Measurements from ENCODE around the gene NPFF. TPM values are rescaled to one million over a fixed set of nuclear protein-coding genes. Genes with fewer than 3 reads are reported as not detected.
A peak's percentile ranks its signal among the peaks of the same experiment; 100 is the strongest.
"Not testable (repeated sequence)": the region's sequence is repeated elsewhere in the genome, so short reads cannot be mapped to it uniquely, and the experiment has no call there.

Gene NPFF
- total and polyA plus RNA-seq, 4 donors: not detected

DNA sequence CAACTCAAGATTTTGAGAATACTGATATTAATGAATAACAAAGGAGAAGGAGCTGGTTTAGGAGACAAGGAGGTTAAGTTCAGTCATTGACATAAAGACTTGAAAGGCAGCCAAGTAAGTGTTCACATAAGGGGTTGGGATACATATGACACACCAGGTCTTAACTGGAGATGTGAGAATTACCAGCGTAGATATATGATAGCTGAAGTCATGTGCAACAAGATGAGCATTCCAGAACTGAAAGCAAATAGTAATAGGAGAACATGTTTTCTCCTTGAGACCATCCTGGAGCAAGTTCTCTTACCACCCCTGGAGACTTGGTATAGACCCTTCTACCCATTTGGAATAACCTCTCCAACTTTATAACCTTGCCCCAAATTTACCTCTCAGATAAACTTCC lies 43.3 kb upstream of the NPFF start:
- H3K4me3 ChIP-seq (ENCODE audit: low read depth in 1 of 3, low read length in 3 of 3): no peak overlapping the region
- H3K36me3 ChIP-seq (ENCODE audit: control insufficient read depth in 4 of 4, insufficient read depth in 3 of 4, low read depth in 1 of 4, low read length in 3 of 4): peaks cover 4 to 25% (median 15%) of the 10 kb centered on the region in 4 donors
- no peak overlapping the region for H3K27ac ChIP-seq (ENCODE audit: low read depth in 1 of 2, low read length in 2 of 2)
- no peaks in the 10 kb centered on the region for H3K9me3 ChIP-seq (ENCODE audit: control insufficient read depth in 4 of 4, low read length in 3 of 4)
- peaks cover 0 to 1% (median under 1%) of the 10 kb centered on the region in 4 donors for H3K4me1 ChIP-seq (ENCODE audit: control insufficient read depth in 4 of 4, insufficient read depth in 4 of 4, low read length in 3 of 4)
- 82% methylated on average over 1 of the region's 1 CpG for WGBS
- H3K27me3 ChIP-seq (ENCODE audit: control insufficient read depth in 4 of 4, insufficient read depth in 4 of 4, low read length in 3 of 4): no peaks in the 10 kb centered on the region
- no peak for DNase-seq (ENCODE audit: low spot score)
- no peak overlapping the region for H3K9ac ChIP-seq (ENCODE audit: low read depth in 1 of 2, low read length in 2 of 2)
- no peak for TF ChIP-seq GABPA (IDR thresholded peaks at IDR 0.05 in 1 of 2, conservative IDR thresholded peaks at IDR 0.05 in 1 of 2)

DNA sequence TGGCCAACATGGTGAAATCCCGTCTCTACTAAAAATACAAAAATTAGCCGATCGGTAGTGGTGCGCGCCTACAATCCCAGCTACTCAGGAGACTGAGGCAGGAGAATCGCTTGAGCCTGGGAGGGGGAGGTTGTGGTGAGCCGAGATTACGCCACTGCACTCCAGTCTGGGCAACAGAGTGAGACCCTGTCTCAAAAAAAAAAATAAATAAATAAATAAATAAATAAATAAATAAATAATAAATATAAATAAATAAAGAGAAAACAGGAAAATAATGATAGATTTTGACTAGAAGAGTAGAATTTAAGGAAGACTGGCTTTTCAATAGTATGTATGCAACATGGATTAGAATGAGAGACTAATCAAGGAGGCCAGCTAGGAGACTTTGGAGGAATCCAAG lies 42.8 kb upstream of the NPFF start:
- H3K27ac ChIP-seq (ENCODE audit: low read depth in 1 of 2, low read length in 2 of 2); H3K9me3 ChIP-seq (ENCODE audit: control insufficient read depth in 4 of 4, low read length in 3 of 4); H3K27me3 ChIP-seq (ENCODE audit: control insufficient read depth in 4 of 4, insufficient read depth in 4 of 4, low read length in 3 of 4); H3K4me3 ChIP-seq (ENCODE audit: low read depth in 1 of 3, low read length in 3 of 3); H3K9ac ChIP-seq (ENCODE audit: low read depth in 1 of 2, low read length in 2 of 2); DNase-seq (ENCODE audit: low spot score); H3K4me1 ChIP-seq (ENCODE audit: control insufficient read depth in 4 of 4, insufficient read depth in 4 of 4, low read length in 3 of 4): not testable (repeated sequence)
- H3K36me3 ChIP-seq (ENCODE audit: control insufficient read depth in 4 of 4, insufficient read depth in 3 of 4, low read depth in 1 of 4, low read length in 3 of 4): peaks cover 4 to 25% (median 15%) of the 10 kb centered on the region in 4 donors
- WGBS: 98% methylated on average over 8 of the region's 8 CpGs

DNA sequence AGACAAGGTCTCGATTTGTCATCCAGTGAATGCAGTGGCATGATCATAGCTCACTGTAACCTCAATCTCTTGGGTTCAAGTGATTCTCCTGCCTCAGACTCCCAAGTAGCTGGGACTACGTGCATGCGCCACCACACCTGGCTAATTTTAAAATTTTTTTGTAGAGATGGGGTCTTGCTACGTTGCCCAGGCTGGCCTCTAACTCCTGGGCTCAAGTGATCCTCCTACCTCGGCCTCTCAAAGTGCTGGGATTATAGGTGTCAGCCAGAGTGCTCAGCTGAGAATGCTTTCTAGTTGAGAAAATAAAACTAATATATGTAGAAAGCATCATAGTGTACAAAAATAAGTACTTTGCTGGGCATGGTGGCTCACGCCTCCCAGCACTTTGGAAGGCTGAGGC lies 41.1 kb upstream of the NPFF start:
- Histone ChIP-seq H3K36me3 (ENCODE audit: control insufficient read depth in 4 of 4, insufficient read depth in 3 of 4, low read depth in 1 of 4, low read length in 3 of 4) (peaks cover 4 to 25% (median 15%) of the 10 kb centered on the region in 4 donors), H3K4me1 (ENCODE audit: control insufficient read depth in 4 of 4, insufficient read depth in 4 of 4, low read length in 3 of 4) (peaks cover 4 to 17% (median 8%) of the 10 kb centered on the region in 4 donors)
- WGBS: 98% methylated on average over 6 of the region's 6 CpGs
- H3K9ac ChIP-seq (ENCODE audit: low read depth in 1 of 2, low read length in 2 of 2); H3K9me3 ChIP-seq (ENCODE audit: control insufficient read depth in 4 of 4, low read length in 3 of 4); H3K27ac ChIP-seq (ENCODE audit: low read depth in 1 of 2, low read length in 2 of 2); H3K27me3 ChIP-seq (ENCODE audit: control insufficient read depth in 4 of 4, insufficient read depth in 4 of 4, low read length in 3 of 4); DNase-seq (ENCODE audit: low spot score); H3K4me3 ChIP-seq (ENCODE audit: low read depth in 1 of 3, low read length in 3 of 3): not testable (repeated sequence)

DNA sequence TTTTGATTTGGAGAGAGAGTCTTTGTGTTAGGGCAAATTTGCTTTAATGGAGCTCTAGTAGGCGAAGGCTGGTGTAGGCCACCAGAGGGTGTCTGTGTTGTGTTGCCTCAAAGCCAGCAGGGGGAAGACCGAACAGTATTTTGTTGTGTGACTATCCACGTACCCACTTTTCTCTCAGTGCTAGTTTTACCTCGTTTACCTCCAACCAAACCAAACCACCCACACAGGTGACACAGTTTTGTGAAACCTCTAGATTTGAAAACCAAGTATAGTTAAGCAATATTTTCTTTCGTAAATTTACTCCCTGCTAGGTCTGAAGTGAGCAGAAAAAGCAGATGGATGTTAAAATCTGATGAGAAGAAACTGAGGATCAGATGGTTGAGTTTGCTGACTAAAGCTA lies 36.3 kb upstream of the NPFF start:
- no peak overlapping the region for H3K9ac ChIP-seq (ENCODE audit: low read depth in 1 of 2, low read length in 2 of 2)
- 17% methylated on average over 5 of the region's 5 CpGs for WGBS
- H3K27ac ChIP-seq (ENCODE audit: low read depth in 1 of 2, low read length in 2 of 2): peak overlapping the region; percentile 52 to 56
- H3K9me3 ChIP-seq (ENCODE audit: control insufficient read depth in 4 of 4, low read length in 3 of 4): no peaks in the 10 kb centered on the region
- DNase-seq (ENCODE audit: low spot score): peak; percentile 35
- peaks cover 0 to 17% (median 10%) of the 10 kb centered on the region in 4 donors for H3K36me3 ChIP-seq (ENCODE audit: control insufficient read depth in 4 of 4, insufficient read depth in 3 of 4, low read depth in 1 of 4, low read length in 3 of 4)
- peaks cover 8 to 29% (median 20%) of the 10 kb centered on the region in 4 donors for H3K4me1 ChIP-seq (ENCODE audit: control insufficient read depth in 4 of 4, insufficient read depth in 4 of 4, low read length in 3 of 4)
- no peak overlapping the region for H3K4me3 ChIP-seq (ENCODE audit: low read depth in 1 of 3, low read length in 3 of 3)
- TF ChIP-seq, protein P1, sequence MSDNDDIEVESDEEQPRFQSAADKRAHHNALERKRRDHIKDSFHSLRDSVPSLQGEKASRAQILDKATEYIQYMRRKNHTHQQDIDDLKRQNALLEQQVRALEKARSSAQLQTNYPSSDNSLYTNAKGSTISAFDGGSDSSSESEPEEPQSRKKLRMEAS (IDR thresholded peaks at IDR 0.05): no peak
- TF ChIP-seq SP1 (IDR thresholded peaks at IDR 0.05) (no peak), RXRA (IDR thresholded peaks at IDR 0.05) (peak in 1 of 2 donors; percentile 30), EGR1 (IDR thresholded peaks at IDR 0.05; ENCODE audit: low read depth in 2 of 2) (peak in 1 of 2 donors; percentile 24), GABPA (IDR thresholded peaks at IDR 0.05 in 1 of 2, conservative IDR thresholded peaks at IDR 0.05 in 1 of 2) (no peak), FOXA1 (IDR thresholded peaks at IDR 0.05) (no peak), RAD21 (IDR thresholded peaks at IDR 0.05) (peak; percentile 91 to 93), HNF4G (IDR thresholded peaks at IDR 0.05) (no peak), HNF4A (conservative IDR thresholded peaks at IDR 0.05) (no peak), TAF1 (conservative IDR thresholded peaks at IDR 0.05) (no peak)
- TF ChIP-seq, protein P2, sequence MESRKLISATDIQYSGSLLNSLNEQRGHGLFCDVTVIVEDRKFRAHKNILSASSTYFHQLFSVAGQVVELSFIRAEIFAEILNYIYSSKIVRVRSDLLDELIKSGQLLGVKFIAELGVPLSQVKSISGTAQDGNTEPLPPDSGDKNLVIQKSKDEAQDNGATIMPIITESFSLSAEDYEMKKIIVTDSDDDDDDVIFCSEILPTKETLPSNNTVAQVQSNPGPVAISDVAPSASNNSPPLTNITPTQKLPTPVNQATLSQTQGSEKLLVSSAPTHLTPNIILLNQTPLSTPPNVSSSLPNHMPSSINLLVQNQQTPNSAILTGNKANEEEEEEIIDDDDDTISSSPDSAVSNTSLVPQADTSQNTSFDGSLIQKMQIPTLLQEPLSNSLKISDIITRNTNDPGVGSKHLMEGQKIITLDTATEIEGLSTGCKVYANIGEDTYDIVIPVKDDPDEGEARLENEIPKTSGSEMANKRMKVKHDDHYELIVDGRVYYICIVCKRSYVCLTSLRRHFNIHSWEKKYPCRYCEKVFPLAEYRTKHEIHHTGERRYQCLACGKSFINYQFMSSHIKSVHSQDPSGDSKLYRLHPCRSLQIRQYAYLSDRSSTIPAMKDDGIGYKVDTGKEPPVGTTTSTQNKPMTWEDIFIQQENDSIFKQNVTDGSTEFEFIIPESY (IDR thresholded peaks at IDR 0.05): no peak
- TF ChIP-seq, protein P3, sequence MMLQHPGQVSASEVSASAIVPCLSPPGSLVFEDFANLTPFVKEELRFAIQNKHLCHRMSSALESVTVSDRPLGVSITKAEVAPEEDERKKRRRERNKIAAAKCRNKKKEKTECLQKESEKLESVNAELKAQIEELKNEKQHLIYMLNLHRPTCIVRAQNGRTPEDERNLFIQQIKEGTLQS (IDR thresholded peaks at IDR 0.05): no peak
- TF ChIP-seq, protein P4, sequence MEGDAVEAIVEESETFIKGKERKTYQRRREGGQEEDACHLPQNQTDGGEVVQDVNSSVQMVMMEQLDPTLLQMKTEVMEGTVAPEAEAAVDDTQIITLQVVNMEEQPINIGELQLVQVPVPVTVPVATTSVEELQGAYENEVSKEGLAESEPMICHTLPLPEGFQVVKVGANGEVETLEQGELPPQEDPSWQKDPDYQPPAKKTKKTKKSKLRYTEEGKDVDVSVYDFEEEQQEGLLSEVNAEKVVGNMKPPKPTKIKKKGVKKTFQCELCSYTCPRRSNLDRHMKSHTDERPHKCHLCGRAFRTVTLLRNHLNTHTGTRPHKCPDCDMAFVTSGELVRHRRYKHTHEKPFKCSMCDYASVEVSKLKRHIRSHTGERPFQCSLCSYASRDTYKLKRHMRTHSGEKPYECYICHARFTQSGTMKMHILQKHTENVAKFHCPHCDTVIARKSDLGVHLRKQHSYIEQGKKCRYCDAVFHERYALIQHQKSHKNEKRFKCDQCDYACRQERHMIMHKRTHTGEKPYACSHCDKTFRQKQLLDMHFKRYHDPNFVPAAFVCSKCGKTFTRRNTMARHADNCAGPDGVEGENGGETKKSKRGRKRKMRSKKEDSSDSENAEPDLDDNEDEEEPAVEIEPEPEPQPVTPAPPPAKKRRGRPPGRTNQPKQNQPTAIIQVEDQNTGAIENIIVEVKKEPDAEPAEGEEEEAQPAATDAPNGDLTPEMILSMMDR (IDR thresholded peaks at IDR 0.05; ENCODE audit: low read depth, low read length, missing input control): peak; percentile 92
- no peaks in the 10 kb centered on the region for H3K27me3 ChIP-seq (ENCODE audit: control insufficient read depth in 4 of 4, insufficient read depth in 4 of 4, low read length in 3 of 4)

Data from liver (tissue), 9 donors.